GM19468 (cell line): Measurements from ENCODE around the gene SLIT1.
"Not testable (repeated sequence)": the region's sequence is repeated elsewhere in the genome, so short reads cannot be mapped to it uniquely, and the experiment has no call there.

Experiments
- ATAC-seq: cut with Tn5 transposase; IDR thresholded peaks from one replicate; pipeline ENCODE4 v1.9.1; 2021; ENCODE audit warnings: mild to moderate bottlenecking, moderate library complexity, moderate number of reproducible peaks; ENCODE audit not compliant: unreplicated experiment; ENCODE audit errors: extremely low read depth

The SLIT1 gene

GRCh38 chr10:97034958-97035769 lies 150.6 kb downstream of the SLIT1 start:
- no peak for ATAC-seq

GRCh38 chr10:97034301-97034700 lies 151.5 kb downstream of the SLIT1 start:
- no peak for ATAC-seq

- ATAC-seq, result not testable (repeated sequence)
Observed at GRCh38 chr10:97033841-97034240, 151.9 kb downstream of the SLIT1 start.

GRCh38 chr10:97032624-97033023 lies 153.1 kb downstream of the SLIT1 start:
- ATAC-seq, result no peak

GRCh38 chr10:97031459-97031858 lies 154.3 kb downstream of the SLIT1 start:
- no peak for ATAC-seq

- ATAC-seq, result no peak
Observed at GRCh38 chr10:97030894-97031293, 154.9 kb downstream of the SLIT1 start.

- no peak for ATAC-seq
Observed at GRCh38 chr10:97029271-97029670, 156.5 kb downstream of the SLIT1 start.

GRCh38 chr10:97028832-97029178 lies 157.0 kb downstream of the SLIT1 start:
- no peak for ATAC-seq

- no peak for ATAC-seq
Observed at GRCh38 chr10:97028126-97028831, 157.5 kb downstream of the SLIT1 start.

GRCh38 chr10:97025613-97026242 lies 160.0 kb downstream of the SLIT1 start:
- ATAC-seq, result no peak

- no peak for ATAC-seq
Observed at GRCh38 chr10:97024168-97025073, 161.3 kb downstream of the SLIT1 start.

GRCh38 chr10:97023401-97024167 lies 162.2 kb downstream of the SLIT1 start:
- ATAC-seq, result no peak

- no peak for ATAC-seq
Observed at GRCh38 chr10:97022616-97023015, 163.1 kb downstream of the SLIT1 start.

- no peak for ATAC-seq
Observed at GRCh38 chr10:97020452-97021400, 165.0 kb downstream of the SLIT1 start.

- no peak for ATAC-seq
Observed at GRCh38 chr10:97019213-97019844, 166.4 kb downstream of the SLIT1 start.

- ATAC-seq, result no peak
Observed at GRCh38 chr10:97018251-97019212, 167.2 kb downstream of the SLIT1 start.

GRCh38 chr10:97017474-97017903 lies 168.3 kb downstream of the SLIT1 start:
- no peak for ATAC-seq
